K562 (cell line): ENCODE data around the gene ELK4. TPM values are rescaled to one million over a fixed set of nuclear protein-coding genes. Genes with fewer than 3 reads are reported as not detected.

Experiments used
- ATAC-seq: fragments of 200-7000 bp; cut with Tn5 transposase; 3 replicates; pipeline ENCODE4 v1.9.1; 2020; ENCODE audit warnings: moderate library complexity
- Bru-seq: library from RNA; stranded (reverse); fragments of 400-500 nt; gene quantifications from one replicate; lab custom pipeline; 2021; lab: Mats Ljungman, UMichigan
- BruChase-seq, 2 experiments: library from RNA; stranded (reverse); fragments of 400-500 nt; gene quantifications; one replicate each; lab custom pipeline; 2021; lab: Mats Ljungman, UMichigan
- BruUV-seq: library from RNA; stranded (reverse); fragments of 400-500 nt; replicated peaks from 2 replicates; lab custom pipeline; 2021; lab: Mats Ljungman, UMichigan
- CTCF ChIA-PET: fragments of 300-600 bp; formaldehyde crosslinking; extraction: SDS; loops from one replicate; lab custom pipeline; 2021; ENCODE audit warnings: low intra/inter-chr PET ratio; lab: Yijun Ruan, JAX
- POLR2A ChIA-PET: fragments of 300-600, 350-650 bp; sonication (Branson Sonifier 250); formaldehyde crosslinking; extraction: SDS; loops from one replicate; lab custom pipeline; 2021; ENCODE audit warnings: antibody characterized with exemption, inconsistent platforms; lab: Yijun Ruan, JAX
- DNase-seq, 4 experiments: peaks; one replicate each; pipeline versions ENCODE4 v3.0.0 to v3.0.0-alpha.2; 2011 to 2018; ENCODE audit warnings: low spot score in 3 of 4, mixed read lengths in 3 of 4; ENCODE audit errors: extremely low read depth in 1 of 4
- FAIRE-seq: peaks from 2 replicates; lab custom pipeline; 2011; peaks lifted over from hg19 to GRCh38; lab: Jason Lieb, UNC
- H2AFZ ChIP-seq: 2 replicates; pipeline ENCODE4 v1.6.0; 2011; ENCODE audit warnings: low read depth, low read length, control low read depth, inconsistent platforms
- H3K27ac ChIP-seq: fragments of 200-600 bp; 3 replicates; pipeline ENCODE4 v1.8.0; 2011; ENCODE audit warnings: low read depth, mild to moderate bottlenecking, control low read depth, inconsistent platforms, low read length, moderate library complexity, mixed read lengths; ENCODE audit errors: extremely low read depth
- H3K27me3 ChIP-seq, 2 experiments: fragments of 300-600 bp in 1 of 2; 2 replicates in 1 of 2; 3 replicates in 1 of 2; pipeline versions ENCODE4 v1.6.0 to v1.8.0; 2011; ENCODE audit warnings: inconsistent platforms in 2 of 2, low read length in 2 of 2, mild to moderate bottlenecking in 1 of 2, mixed read lengths in 1 of 2, moderate library complexity in 1 of 2; ENCODE audit not compliant: control insufficient read depth in 2 of 2, insufficient read depth in 2 of 2
- H3K36me3 ChIP-seq: fragments of 300-600 bp; 3 replicates; pipeline ENCODE4 v1.8.0; 2011; ENCODE audit warnings: mild to moderate bottlenecking, low read length, inconsistent platforms; ENCODE audit not compliant: control insufficient read depth, insufficient read depth
- H3K4me1 ChIP-seq, 2 experiments: fragments of 200-600 bp in 1 of 2; replicated peaks in 1 of 2; 2 replicates in 1 of 2; 3 replicates in 1 of 2; pipeline versions ENCODE4 v1.5.1 to v1.8.0; 2011; ENCODE audit warnings: inconsistent platforms in 2 of 2, low read length in 2 of 2, mild to moderate bottlenecking in 1 of 2, mixed read lengths in 1 of 2, moderate library complexity in 1 of 2; ENCODE audit not compliant: control insufficient read depth in 2 of 2, insufficient read depth in 2 of 2
- H3K4me2 ChIP-seq: 2 replicates; pipeline ENCODE4 v1.6.1; 2011; ENCODE audit warnings: low read length, control low read depth, inconsistent platforms, mixed read lengths; ENCODE audit not compliant: insufficient read depth
- H3K4me3 ChIP-seq: fragments of 200-600 bp; sonication (generic), shearing (Covaris generic); 2 replicates; pipeline ENCODE4 v1.5.1; 2016; ENCODE audit warnings: control low read depth, inconsistent platforms
- H3K79me2 ChIP-seq: fragments of 200-600 bp; 3 replicates; pipeline ENCODE4 v1.8.0; 2011; ENCODE audit warnings: low read length, inconsistent platforms; ENCODE audit not compliant: control insufficient read depth, insufficient read depth
- H3K9ac ChIP-seq, 2 experiments: 2 replicates each; pipeline versions ENCODE4 v1.6.0 to v1.6.1; 2011; ENCODE audit warnings: low read depth in 2 of 2, low read length in 2 of 2, control low read depth in 1 of 2, inconsistent platforms in 1 of 2, mild to moderate bottlenecking in 1 of 2, mixed read lengths in 1 of 2; ENCODE audit not compliant: insufficient read depth in 1 of 2
- H3K9me1 ChIP-seq: one replicate; pipeline ENCODE4 v1.6.0; 2011; ENCODE audit warnings: inconsistent platforms, mild to moderate bottlenecking, low read length, moderate library complexity; ENCODE audit not compliant: control insufficient read depth, insufficient read depth
- H3K9me3 ChIP-seq: replicated peaks from 2 replicates; pipeline ENCODE4 v1.5.1; 2011; ENCODE audit warnings: low read depth, low read length, inconsistent platforms; ENCODE audit not compliant: control insufficient read depth, insufficient read depth
- H4K20me1 ChIP-seq: replicated peaks from 2 replicates; pipeline ENCODE4 v1.6.1; 2011; ENCODE audit warnings: low read length, inconsistent platforms, mixed read lengths; ENCODE audit not compliant: control insufficient read depth, insufficient read depth
- DNMT1 ChIP-seq: fragments of 450-650 bp; IDR thresholded peaks from 2 replicates; pipeline ENCODE4 v1.6.1; 2016; ENCODE audit warnings: antibody characterized with exemption, mild to moderate bottlenecking
- POLR2G ChIP-seq: fragments of 200-400 bp; formaldehyde crosslinking; IDR thresholded peaks from 2 replicates; pipeline ENCODE4 v1.6.1; 2017; ENCODE audit warnings: low read depth, mild to moderate bottlenecking, antibody characterized with exemption, low read length, moderate library complexity
- TAF9B ChIP-seq: fragments of 450-650 bp; IDR thresholded peaks from 2 replicates; pipeline ENCODE4 v1.6.1; 2018; ENCODE audit warnings: mild to moderate bottlenecking; ENCODE audit not compliant: partially characterized antibody
- XRCC4 ChIP-seq: IDR thresholded peaks from one replicate; pipeline ENCODE4 v1.6.1; 2011; ENCODE audit not compliant: insufficient read depth, insufficient read length; ENCODE audit errors: extremely low read depth
- ZNF253 ChIP-seq: fragments of 250-450 bp; sonication (Bioruptor Pico); conservative IDR thresholded peaks from 2 replicates; pipeline ENCODE4 v1.6.1; 2021; ENCODE audit warnings: mild to moderate bottlenecking
- WGBS: fragments of 100-300 bp; shearing (Covaris generic); methylation state at CpG from one replicate; pipeline ENCODE4 v1.1.6; 2016; ENCODE audit warnings: low coverage, mixed read lengths; ENCODE audit not compliant: insufficient coverage; ENCODE audit errors: missing lambda C conversion rate; 5-methylcytosine and 5-hydroxymethylcytosine counted together
- in situ Hi-C: fragments of 300-500 bp; cut with MboI; formaldehyde crosslinking; loops from 4 replicates; pipeline ENCODE4 v1.15.0; 2018; ENCODE audit warnings: inconsistent platforms, mixed read lengths
- intact Hi-C: fragments of 100-400 bp; cut with micrococcal nuclease; formaldehyde crosslinking; loops from 2 replicates; pipeline ENCODE4 v1.14.2; 2022
- long read RNA-seq, 3 experiments: library from polyadenylated mRNA in 2 of 3; library from RNA in 1 of 3; unstranded in 2 of 3; stranded (forward) in 1 of 3; transcript quantifications; one replicate each; pipeline ENCODE4 v2.0.0, GENCODE V29; 2019 to 2022
- polyA minus RNA-seq, 3 experiments: library from RNA; depleted of rRNA, polyadenylated mRNA; stranded (reverse); fragments of >200 nt; gene quantifications; 2 replicates each; pipeline ENCODE4 v1.2.3, GENCODE V29; 2011
- polyA plus RNA-seq, 8 experiments: library from polyadenylated mRNA; depleted of rRNA in 4 of 8; stranded (reverse) in 5 of 8; unstranded in 3 of 8; fragments of >200 nt; fragmentation: Nextera tagmentation in 2 of 8; fragmentation: Illumina TruSeq in 1 of 8; extraction: Ambion mirVana in 2 of 8; extraction: Trizol in 1 of 8; gene quantifications; 2 replicates each; pipeline versions ENCODE4 v1.2.1 to v1.2.3, GENCODE V29; 2011 to 2014; ENCODE audit warnings: inconsistent platforms in 1 of 8, missing spikeins in 1 of 8
- total RNA-seq, 7 experiments: library from RNA; depleted of rRNA in 6 of 7; stranded (reverse); fragments of >200 nt in 6 of 7; fragmentation: Illumina TruSeq in 2 of 7; extraction: Trizol in 2 of 7; gene quantifications; 2 replicates each; pipeline versions ENCODE4 v1.2.1 to v1.2.3, GENCODE V29; 2011 to 2021; ENCODE audit warnings: low replicate concordance in 1 of 7
- TF ChIP-seq, protein P1 (sequence below): fragments of 450-650 bp; formaldehyde crosslinking; IDR thresholded peaks from 2 replicates; pipeline ENCODE4 v1.4.0; 2020; ENCODE audit warnings: mild to moderate bottlenecking, moderate library complexity
- TF ChIP-seq, protein P2 (sequence below): fragments of 250-450 bp; sonication (Bioruptor Pico); IDR thresholded peaks from 2 replicates; pipeline ENCODE4 v1.8.0; 2021; ENCODE audit warnings: borderline replicate concordance, mild to moderate bottlenecking, moderate library complexity; ENCODE audit not compliant: poor library complexity, severe bottlenecking
- TF ChIP-seq, protein P3 (sequence below): sonication (generic); formaldehyde crosslinking; IDR thresholded peaks from 2 replicates; pipeline ENCODE4 v1.8.1; 2023; ENCODE audit warnings: mild to moderate bottlenecking, missing genetic modification reagents

Gene ELK4, protein sequence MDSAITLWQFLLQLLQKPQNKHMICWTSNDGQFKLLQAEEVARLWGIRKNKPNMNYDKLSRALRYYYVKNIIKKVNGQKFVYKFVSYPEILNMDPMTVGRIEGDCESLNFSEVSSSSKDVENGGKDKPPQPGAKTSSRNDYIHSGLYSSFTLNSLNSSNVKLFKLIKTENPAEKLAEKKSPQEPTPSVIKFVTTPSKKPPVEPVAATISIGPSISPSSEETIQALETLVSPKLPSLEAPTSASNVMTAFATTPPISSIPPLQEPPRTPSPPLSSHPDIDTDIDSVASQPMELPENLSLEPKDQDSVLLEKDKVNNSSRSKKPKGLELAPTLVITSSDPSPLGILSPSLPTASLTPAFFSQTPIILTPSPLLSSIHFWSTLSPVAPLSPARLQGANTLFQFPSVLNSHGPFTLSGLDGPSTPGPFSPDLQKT
- 16.6 and 43.3 TPM in 2 replicates for total RNA-seq (2011; cell fraction: chromatin; rRNA removed; ENCODE audit: low replicate concordance)
- total RNA-seq (2011; cell fraction: nucleolus; rRNA removed): 7.7 and 10.5 TPM in 2 replicates
- 22.9 and 45.5 TPM in 2 replicates for total RNA-seq (2011; cell fraction: nucleoplasm; rRNA removed)
- total RNA-seq (2014; rRNA removed) (4.2 and 7.4 TPM in 2 replicates), total RNA-seq (2014; rRNA removed; fragmentation: Illumina TruSeq; extraction: Trizol) (15.3 and 18.5 TPM in 2 replicates), total RNA-seq (2015; rRNA removed; fragmentation: Illumina TruSeq; extraction: Trizol) (12.4 and 13.8 TPM in 2 replicates), total RNA-seq (2021) (21.7 and 22.2 TPM in 2 replicates), polyA plus RNA-seq (2011; rRNA removed) (9.2 and 12.9 TPM in 2 replicates), polyA plus RNA-seq (2014; fragmentation: Illumina TruSeq; extraction: Trizol) (8.9 and 12.9 TPM in 2 replicates), polyA plus RNA-seq (2014; fragmentation: Nextera tagmentation; extraction: Ambion mirVana) (1 to 10 TPM; 2.0 to 3.1 TPM), polyA plus RNA-seq (2014; rRNA removed) (7.0 and 7.3 TPM in 2 replicates), polyA minus RNA-seq (2011; rRNA and poly(A)+ RNA removed) (9.9 and 16.0 TPM in 2 replicates), Bru-seq, nascent RNA (percentile 92 among the genes with signal in this experiment), BruChase-seq, experiment 1, labeled RNA remaining after a 2-hour chase (percentile 96 among the genes with signal in this experiment), BruChase-seq, experiment 2, labeled RNA remaining after a 6-hour chase (percentile 96 among the genes with signal in this experiment)
- polyA plus RNA-seq (2011; cell fraction: cytosol; rRNA removed): 2.3 and 6.5 TPM in 2 replicates
- polyA plus RNA-seq (2011; cell fraction: nucleus; rRNA removed): 15.1 and 25.1 TPM in 2 replicates
- polyA plus RNA-seq (2012): 5.2 and 7.9 TPM in 2 replicates
- polyA minus RNA-seq (2011; cell fraction: cytosol; rRNA and poly(A)+ RNA removed): 5.3 and 11.2 TPM in 2 replicates
- polyA minus RNA-seq (2011; cell fraction: nucleus; rRNA and poly(A)+ RNA removed): 7.0 and 15.4 TPM in 2 replicates
- long read RNA-seq, experiment 1, full-length matches to known transcripts: 12 of 23 reads
- long read RNA-seq, experiment 1, partial matches to known transcripts: 1 of 23 reads
- long read RNA-seq, experiment 1, other reads (novel, unspliced or antisense): 10 of 23 reads
- long read RNA-seq, experiment 2, full-length matches to known transcripts: 3 of 6 reads
- long read RNA-seq, experiment 2, partial matches to known transcripts: 0 of 6 reads
- long read RNA-seq, experiment 2, other reads (novel, unspliced or antisense): 3 of 6 reads
- long read RNA-seq, experiment 3, partial matches to known transcripts: 0 of 5 reads
- long read RNA-seq, experiment 3, other reads (novel, unspliced or antisense): 4 of 5 reads

DNA sequence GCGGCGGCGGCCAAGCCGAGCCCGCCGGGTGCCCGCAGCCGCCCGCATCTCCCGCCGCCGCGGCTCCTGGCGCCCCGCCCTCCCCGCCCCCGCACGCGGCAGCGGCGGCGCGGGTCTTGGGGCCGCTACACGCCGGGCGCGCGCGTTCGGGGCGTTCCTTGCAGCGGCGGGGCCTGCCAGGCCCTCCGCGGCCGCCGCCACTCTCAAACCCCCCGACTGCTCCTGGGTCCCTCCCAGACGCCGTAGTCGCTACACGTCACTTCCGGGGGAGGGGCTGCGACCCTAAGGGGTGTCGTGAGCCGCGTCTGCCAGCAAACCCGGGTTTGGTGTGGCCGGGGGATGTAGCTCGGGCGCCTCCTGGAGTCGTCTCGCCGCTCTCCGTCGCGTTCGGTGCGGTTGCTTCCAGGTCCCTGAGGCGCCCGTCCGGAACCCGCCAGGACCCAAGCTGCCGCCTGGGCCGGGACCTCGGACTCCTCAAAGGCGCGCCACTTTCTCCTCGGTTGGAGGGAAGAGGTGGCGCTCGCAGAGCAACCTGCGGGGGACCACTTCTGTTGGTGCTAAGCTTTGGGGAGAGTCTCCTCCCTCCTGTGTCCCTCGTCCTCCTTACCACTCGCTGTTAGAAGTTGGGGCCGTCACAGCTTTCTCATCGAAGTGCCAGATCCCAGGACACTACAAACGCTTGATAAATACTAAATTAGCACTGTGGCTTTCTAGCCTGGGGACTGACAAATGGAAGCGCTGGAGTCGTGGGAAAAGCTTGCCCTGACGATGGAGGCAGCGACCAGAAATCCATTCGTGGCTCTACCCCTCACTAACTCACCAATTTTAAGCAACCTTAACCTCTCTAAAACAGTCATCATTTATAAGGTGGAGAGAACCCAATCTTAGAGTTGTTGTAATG is at the start of gene ELK4:
Gene ELK4 (minus strand): TSS at position 244 of the 901 bp plus-strand sequence. CDS start 8,129 bp downstream, outside the sequence.
- Histone ChIP-seq H3K4me1 (peaks cover 15% of the 10 kb centered on the region in 2 experiments), H3K4me2 (peak within 1 kb of the TSS; percentile 89), H2AFZ (peak within 1 kb of the TSS; percentile 95), H3K36me3 (peaks cover 14% of the 10 kb centered on the region; the same call in 2 of the 3 replicates), H3K9me3 (no peaks in the 10 kb centered on the region), H3K27me3 (no peaks in the 10 kb centered on the region), H3K27ac (peak within 1 kb of the TSS; percentile 93), H4K20me1 (no peaks in the 10 kb centered on the region), H3K4me3 (peak within 1 kb of the TSS; percentile 62), H3K9me1 (no peaks in the 10 kb centered on the region), H3K79me2 (peaks cover 46% of the 10 kb centered on the region), H3K9ac (peak within 1 kb of the TSS; percentile 84 to 96)
- in situ Hi-C loops (no loop called here), intact Hi-C loops (loop anchor here (1.0 to 2.0 kb wide), 2 partner anchors 25 to 40 kb away; no protein-coding TSS in a partner anchor)
- ChIA-PET CTCF (interaction anchor here (1.1 to 3.6 kb wide), 3 partner anchors 42 to 346 kb away, joined by 3 to 44 read pairs (median 6); no protein-coding TSS in a partner anchor), POLR2A (interaction anchor here (0.6 to 2.9 kb wide), 29 partner anchors 9 to 1256 kb away, joined by 3 to 22 read pairs (median 5); no protein-coding TSS in a partner anchor)
- peak; percentile 99 to 100 (median 99) for DNase-seq
- BruUV-seq: TSS peak; percentile 93
- 1% methylated on average over 73 of the region's 83 CpGs for WGBS
- FAIRE-seq: peak; percentile 75
- ATAC-seq: peak; percentile 90
- TF ChIP-seq XRCC4: no peak
- peak; percentile 99 for TF ChIP-seq POLR2G
- TF ChIP-seq TAF9B: peak; percentile 77
- TF ChIP-seq, protein P1, sequence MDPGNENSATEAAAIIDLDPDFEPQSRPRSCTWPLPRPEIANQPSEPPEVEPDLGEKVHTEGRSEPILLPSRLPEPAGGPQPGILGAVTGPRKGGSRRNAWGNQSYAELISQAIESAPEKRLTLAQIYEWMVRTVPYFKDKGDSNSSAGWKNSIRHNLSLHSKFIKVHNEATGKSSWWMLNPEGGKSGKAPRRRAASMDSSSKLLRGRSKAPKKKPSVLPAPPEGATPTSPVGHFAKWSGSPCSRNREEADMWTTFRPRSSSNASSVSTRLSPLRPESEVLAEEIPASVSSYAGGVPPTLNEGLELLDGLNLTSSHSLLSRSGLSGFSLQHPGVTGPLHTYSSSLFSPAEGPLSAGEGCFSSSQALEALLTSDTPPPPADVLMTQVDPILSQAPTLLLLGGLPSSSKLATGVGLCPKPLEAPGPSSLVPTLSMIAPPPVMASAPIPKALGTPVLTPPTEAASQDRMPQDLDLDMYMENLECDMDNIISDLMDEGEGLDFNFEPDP (CRISPR knock-in tag): no peak
- TF ChIP-seq DNMT1: no peak
- TF ChIP-seq, protein P2, sequence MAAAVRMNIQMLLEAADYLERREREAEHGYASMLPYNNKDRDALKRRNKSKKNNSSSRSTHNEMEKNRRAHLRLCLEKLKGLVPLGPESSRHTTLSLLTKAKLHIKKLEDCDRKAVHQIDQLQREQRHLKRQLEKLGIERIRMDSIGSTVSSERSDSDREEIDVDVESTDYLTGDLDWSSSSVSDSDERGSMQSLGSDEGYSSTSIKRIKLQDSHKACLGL: no peak
- no peak for TF ChIP-seq ZNF253 (CRISPR knock-in tag)
- TF ChIP-seq, protein P3, sequence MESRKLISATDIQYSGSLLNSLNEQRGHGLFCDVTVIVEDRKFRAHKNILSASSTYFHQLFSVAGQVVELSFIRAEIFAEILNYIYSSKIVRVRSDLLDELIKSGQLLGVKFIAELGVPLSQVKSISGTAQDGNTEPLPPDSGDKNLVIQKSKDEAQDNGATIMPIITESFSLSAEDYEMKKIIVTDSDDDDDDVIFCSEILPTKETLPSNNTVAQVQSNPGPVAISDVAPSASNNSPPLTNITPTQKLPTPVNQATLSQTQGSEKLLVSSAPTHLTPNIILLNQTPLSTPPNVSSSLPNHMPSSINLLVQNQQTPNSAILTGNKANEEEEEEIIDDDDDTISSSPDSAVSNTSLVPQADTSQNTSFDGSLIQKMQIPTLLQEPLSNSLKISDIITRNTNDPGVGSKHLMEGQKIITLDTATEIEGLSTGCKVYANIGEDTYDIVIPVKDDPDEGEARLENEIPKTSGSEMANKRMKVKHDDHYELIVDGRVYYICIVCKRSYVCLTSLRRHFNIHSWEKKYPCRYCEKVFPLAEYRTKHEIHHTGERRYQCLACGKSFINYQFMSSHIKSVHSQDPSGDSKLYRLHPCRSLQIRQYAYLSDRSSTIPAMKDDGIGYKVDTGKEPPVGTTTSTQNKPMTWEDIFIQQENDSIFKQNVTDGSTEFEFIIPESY (CRISPR knock-in tag): peak; percentile 69; the same call in 1 of the 2 replicates
